ENCODE data around the gene URM1.

The URM1 gene

DNA sequence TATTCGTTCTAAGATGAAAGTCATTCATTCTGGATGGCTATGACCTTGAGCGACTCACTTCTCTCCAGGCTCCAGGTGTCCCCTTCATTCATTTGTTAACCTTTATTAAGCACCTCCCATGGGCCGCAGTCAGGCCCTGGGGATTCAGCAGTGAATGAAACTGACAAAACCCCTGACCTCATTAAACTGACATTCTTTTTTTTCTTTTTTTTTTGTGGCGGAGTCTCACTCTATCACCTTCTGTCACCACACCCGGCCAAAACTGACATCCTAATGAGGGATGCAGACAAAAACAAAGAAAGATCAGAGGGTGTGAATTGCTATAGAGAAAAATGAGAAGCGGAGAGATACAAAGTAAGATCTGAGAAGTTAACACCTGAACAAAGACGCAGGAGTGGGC, 68.1 kb downstream of the URM1 start:
- H3K27me3 ChIP-seq (ENCODE audit: insufficient read depth, low read length): no peaks in the 10 kb centered on the region
- H3K9me2 ChIP-seq (ENCODE audit: low read depth, low read length): no peaks in the 10 kb centered on the region
- no peaks in the 10 kb centered on the region for H3K9me3 ChIP-seq (ENCODE audit: low read length)
- TF ChIP-seq EZH2 (IDR thresholded peaks at IDR 0.05; ENCODE audit: borderline replicate concordance, low read length): no peak
- TF ChIP-seq, protein P1, sequence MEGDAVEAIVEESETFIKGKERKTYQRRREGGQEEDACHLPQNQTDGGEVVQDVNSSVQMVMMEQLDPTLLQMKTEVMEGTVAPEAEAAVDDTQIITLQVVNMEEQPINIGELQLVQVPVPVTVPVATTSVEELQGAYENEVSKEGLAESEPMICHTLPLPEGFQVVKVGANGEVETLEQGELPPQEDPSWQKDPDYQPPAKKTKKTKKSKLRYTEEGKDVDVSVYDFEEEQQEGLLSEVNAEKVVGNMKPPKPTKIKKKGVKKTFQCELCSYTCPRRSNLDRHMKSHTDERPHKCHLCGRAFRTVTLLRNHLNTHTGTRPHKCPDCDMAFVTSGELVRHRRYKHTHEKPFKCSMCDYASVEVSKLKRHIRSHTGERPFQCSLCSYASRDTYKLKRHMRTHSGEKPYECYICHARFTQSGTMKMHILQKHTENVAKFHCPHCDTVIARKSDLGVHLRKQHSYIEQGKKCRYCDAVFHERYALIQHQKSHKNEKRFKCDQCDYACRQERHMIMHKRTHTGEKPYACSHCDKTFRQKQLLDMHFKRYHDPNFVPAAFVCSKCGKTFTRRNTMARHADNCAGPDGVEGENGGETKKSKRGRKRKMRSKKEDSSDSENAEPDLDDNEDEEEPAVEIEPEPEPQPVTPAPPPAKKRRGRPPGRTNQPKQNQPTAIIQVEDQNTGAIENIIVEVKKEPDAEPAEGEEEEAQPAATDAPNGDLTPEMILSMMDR (IDR thresholded peaks at IDR 0.05; ENCODE audit: low read length): no peak
- no peaks in the 10 kb centered on the region for H3K4me1 ChIP-seq (ENCODE audit: insufficient read depth, low read length, severe bottlenecking)
- H3K27ac ChIP-seq (ENCODE audit: low read depth, low read length, poor library complexity, severe bottlenecking): no peak overlapping the region
- no peak overlapping the region for H3K9ac ChIP-seq (ENCODE audit: low read length)
- H3F3A ChIP-seq (ENCODE audit: insufficient read depth, low read length): no peaks in the 10 kb centered on the region
- no peak overlapping the region for H2AFZ ChIP-seq (ENCODE audit: low read length)
- H4K20me1 ChIP-seq (ENCODE audit: insufficient read depth, low read length): no peaks in the 10 kb centered on the region
- no peaks in the 10 kb centered on the region for H3K36me3 ChIP-seq (ENCODE audit: insufficient read depth, low read length)
- no peak overlapping the region for H3K4me3 ChIP-seq (ENCODE audit: low read depth, low read length, poor library complexity, severe bottlenecking)
- no peak overlapping the region for H3K4me2 ChIP-seq (ENCODE audit: low read length)
- no peaks in the 10 kb centered on the region for H3K79me2 ChIP-seq (ENCODE audit: insufficient read depth, low read length)

All from OCI-LY1 (cell line).